Neuronal stem cell (in vitro differentiated cells): ENCODE data around the gene FLCN.
A peak's percentile ranks its signal among the peaks of the same experiment; 100 is the strongest.

Experiments used
- DNase-seq: peaks from one replicate; pipeline ENCODE4 v3.0.0-alpha.2; 2013; ENCODE audit warnings: low spot score
- H2AFZ ChIP-seq: one replicate; pipeline ENCODE4 v1.6.1; 2013; ENCODE audit warnings: mild to moderate bottlenecking, low read length, inconsistent platforms
- H2AK5ac ChIP-seq: 2 replicates; pipeline ENCODE4 v1.6.1; 2013; ENCODE audit warnings: low read depth, mild to moderate bottlenecking, inconsistent platforms, low read length, moderate library complexity, mixed read lengths
- H2BK120ac ChIP-seq: 2 replicates; pipeline ENCODE4 v1.6.1; 2013; ENCODE audit warnings: low read depth, mild to moderate bottlenecking, inconsistent platforms, low read length, moderate library complexity, mixed read lengths
- H2BK12ac ChIP-seq: one replicate; pipeline ENCODE4 v1.6.1; 2013; ENCODE audit warnings: low read length, inconsistent platforms
- H2BK15ac ChIP-seq: 2 replicates; pipeline ENCODE4 v1.6.1; 2013; ENCODE audit warnings: mild to moderate bottlenecking, low read length, inconsistent platforms, mixed read lengths
- H2BK5ac ChIP-seq: one replicate; pipeline ENCODE4 v1.6.1; 2013; ENCODE audit warnings: inconsistent platforms, mild to moderate bottlenecking, low read length, moderate library complexity
- H3K14ac ChIP-seq: one replicate; pipeline ENCODE4 v1.6.1; 2013; ENCODE audit warnings: low read length, inconsistent platforms
- H3K18ac ChIP-seq: 2 replicates; pipeline ENCODE4 v1.6.1; 2013; ENCODE audit warnings: low read length, inconsistent platforms
- H3K23ac ChIP-seq: 2 replicates; pipeline ENCODE4 v1.6.1; 2013; ENCODE audit warnings: low read depth, mild to moderate bottlenecking, mixed read lengths, low read length, inconsistent platforms; ENCODE audit not compliant: poor library complexity
- H3K27ac ChIP-seq: replicated peaks from 3 replicates; pipeline ENCODE4 v1.5.1; 2013; ENCODE audit warnings: low read length, inconsistent platforms
- H3K27me3 ChIP-seq, 3 experiments: 2 replicates each; pipeline ENCODE4 v1.6.1; 2013; ENCODE audit warnings: low read length in 3 of 3, mild to moderate bottlenecking in 2 of 3, inconsistent platforms in 1 of 3, low read depth in 1 of 3, mixed read lengths in 1 of 3, moderate library complexity in 1 of 3; ENCODE audit not compliant: control insufficient read depth in 3 of 3, insufficient read depth in 3 of 3
- H3K36me3 ChIP-seq, 2 donors: replicated peaks in 1 of 2; 2 replicates each; pipeline ENCODE4 v1.6.1; 2013; ENCODE audit warnings: low read length in 2 of 2; ENCODE audit not compliant: control insufficient read depth in 2 of 2, insufficient read depth in 2 of 2
- H3K4ac ChIP-seq: 2 replicates; pipeline ENCODE4 v1.6.1; 2013; ENCODE audit warnings: inconsistent platforms, mild to moderate bottlenecking, low read length, moderate library complexity
- H3K4me1 ChIP-seq, 2 donors: 1 replicate in 1 of 2; 2 replicates in 1 of 2; pipeline ENCODE4 v1.6.1; 2013; ENCODE audit warnings: low read length in 2 of 2, low read depth in 1 of 2; ENCODE audit not compliant: control insufficient read depth in 2 of 2, insufficient read depth in 1 of 2
- H3K4me2 ChIP-seq: one replicate; pipeline ENCODE4 v1.6.1; 2013; ENCODE audit warnings: mild to moderate bottlenecking, low read length, inconsistent platforms; ENCODE audit not compliant: insufficient read depth, poor library complexity, severe bottlenecking
- H3K4me3 ChIP-seq, 2 donors: 2 replicates each; pipeline ENCODE4 v1.5.1; 2013; ENCODE audit warnings: low read length in 2 of 2, mild to moderate bottlenecking in 2 of 2, inconsistent platforms in 1 of 2, moderate library complexity in 1 of 2
- H3K79me1 ChIP-seq: one replicate; pipeline ENCODE4 v1.6.1; 2013; ENCODE audit warnings: low read depth, mild to moderate bottlenecking, inconsistent platforms, low read length, moderate library complexity
- H3K9ac ChIP-seq: one replicate; pipeline ENCODE4 v1.6.1; 2013; ENCODE audit warnings: mild to moderate bottlenecking, low read depth, low read length, inconsistent platforms; ENCODE audit not compliant: poor library complexity
- H3K9me3 ChIP-seq, 2 donors: replicated peaks in 1 of 2; 2 replicates each; pipeline versions ENCODE3 to v1.6.1; 2013; ENCODE audit warnings: low read length in 2 of 2, mild to moderate bottlenecking in 2 of 2, inconsistent platforms in 1 of 2, low read depth in 1 of 2, mixed read lengths in 1 of 2, moderate library complexity in 1 of 2; ENCODE audit not compliant: control insufficient read depth in 2 of 2, insufficient read depth in 1 of 2
- H4K8ac ChIP-seq: one replicate; pipeline ENCODE4 v1.6.1; 2013; ENCODE audit warnings: low read depth, mild to moderate bottlenecking, inconsistent platforms, low read length, moderate library complexity
- H4K91ac ChIP-seq: one replicate; pipeline ENCODE4 v1.6.1; 2013; ENCODE audit warnings: low read length, low read depth, mild to moderate bottlenecking, inconsistent platforms; ENCODE audit not compliant: poor library complexity
- WGBS, 2 donors: extraction: QIAGEN DNeasy Blood & Tissue Kit; methylation state at CpG; one replicate each; pipeline ENCODE4 v1.1.7; 2013; ENCODE audit warnings: missing lambda C conversion rate in 2 of 2, mixed read lengths in 1 of 2; ENCODE audit not compliant: insufficient read length in 2 of 2, insufficient replicate concordance in 1 of 2; ENCODE audit errors: extremely low coverage in 2 of 2; 5-methylcytosine and 5-hydroxymethylcytosine counted together

FLCN gene

GRCh38 chr17:17223736-17224135 lies 13.2 kb downstream of the FLCN start:
- no peak overlapping the region for H3K9ac ChIP-seq
- no peak overlapping the region for H3K18ac ChIP-seq
- no peak overlapping the region for H3K14ac ChIP-seq
- H3K4me3 ChIP-seq, result no peak overlapping the region
- H3K4me2 ChIP-seq, result no peak overlapping the region
- no peak for DNase-seq
- no peak overlapping the region for H2BK12ac ChIP-seq
- H3K79me1 ChIP-seq, result peaks cover 2% of the 10 kb centered on the region
- no peak overlapping the region for H3K4ac ChIP-seq
- no peaks in the 10 kb centered on the region for H3K9me3 ChIP-seq
- H4K8ac ChIP-seq, result no peak overlapping the region
- no peak overlapping the region for H4K91ac ChIP-seq
- H2BK15ac ChIP-seq, result no peak overlapping the region
- peaks cover 60 to 97% of the 10 kb centered on the region in 2 donors for H3K36me3 ChIP-seq
- no peak overlapping the region for H2AFZ ChIP-seq
- H2BK120ac ChIP-seq, result no peak overlapping the region
- H2AK5ac ChIP-seq, result no peak overlapping the region
- no peak overlapping the region for H2BK5ac ChIP-seq
- no peaks in the 10 kb centered on the region for H3K4me1 ChIP-seq
- WGBS, 2 donors, result no CpG with 5 or more reads among the region's 16 CpGs
- H3K27ac ChIP-seq, result no peak overlapping the region
- H3K23ac ChIP-seq, result peak overlapping the region; percentile 45
- no peaks in the 10 kb centered on the region for H3K27me3 ChIP-seq

GRCh38 chr17:17221329-17221728 lies 15.6 kb downstream of the FLCN start:
- Histone ChIP-seq H3K4me1 (no peaks in the 10 kb centered on the region), H3K4me3 (no peak overlapping the region), H4K8ac (no peak overlapping the region), H4K91ac (no peak overlapping the region), H2AK5ac (no peak overlapping the region), H2BK120ac (no peak overlapping the region), H2BK12ac (no peak overlapping the region), H2AFZ (no peak overlapping the region), H3K27ac (no peak overlapping the region), H3K9me3 (no peaks in the 10 kb centered on the region), H3K4me2 (no peak overlapping the region), H3K23ac (no peak overlapping the region), H3K79me1 (peaks cover 2% of the 10 kb centered on the region), H3K36me3 (peaks cover 61 to 97% of the 10 kb centered on the region in 2 donors), H3K14ac (no peak overlapping the region), H3K9ac (no peak overlapping the region), H2BK5ac (no peak overlapping the region), H3K27me3 (no peaks in the 10 kb centered on the region), H3K4ac (no peak overlapping the region), H3K18ac (no peak overlapping the region), H2BK15ac (no peak overlapping the region)
- DNase-seq, result no peak
- WGBS, 2 donors, result no CpG with 5 or more reads among the region's 22 CpGs

GRCh38 chr17:17220529-17220928 lies 16.4 kb downstream of the FLCN start:
- WGBS, 2 donors, result no CpG with 5 or more reads among the region's 8 CpGs
- no peak overlapping the region for H3K9ac ChIP-seq
- peaks cover 2% of the 10 kb centered on the region for H3K79me1 ChIP-seq
- no peak overlapping the region for H2BK15ac ChIP-seq
- no peak overlapping the region for H3K4me3 ChIP-seq
- H4K8ac ChIP-seq, result peak overlapping the region; percentile 27
- H2BK120ac ChIP-seq, result no peak overlapping the region
- no peak overlapping the region for H3K14ac ChIP-seq
- no peak overlapping the region for H3K27ac ChIP-seq
- no peaks in the 10 kb centered on the region for H3K4me1 ChIP-seq
- H2BK12ac ChIP-seq, result no peak overlapping the region
- no peak overlapping the region for H3K23ac ChIP-seq
- no peak for DNase-seq
- no peak overlapping the region for H4K91ac ChIP-seq
- no peak overlapping the region for H2AK5ac ChIP-seq
- no peaks in the 10 kb centered on the region for H3K9me3 ChIP-seq
- H3K4ac ChIP-seq, result no peak overlapping the region
- H2AFZ ChIP-seq, result no peak overlapping the region
- no peak overlapping the region for H2BK5ac ChIP-seq
- no peak overlapping the region for H3K4me2 ChIP-seq
- H3K27me3 ChIP-seq, result no peaks in the 10 kb centered on the region
- H3K18ac ChIP-seq, result no peak overlapping the region
- H3K36me3 ChIP-seq, result peaks cover 63 to 97% of the 10 kb centered on the region in 2 donors

GRCh38 chr17:17217995-17218394 lies 19.0 kb downstream of the FLCN start:
- no peak overlapping the region for H3K4me2 ChIP-seq
- H3K36me3 ChIP-seq, result peaks cover 66 to 94% of the 10 kb centered on the region in 2 donors
- no peak overlapping the region for H3K4me3 ChIP-seq

More at GRCh38 chr17:17217995-17218394, 19.0 kb downstream of the FLCN start:
- Histone ChIP-seq H4K91ac (no peak overlapping the region), H3K18ac (no peak overlapping the region), H2BK15ac (no peak overlapping the region), H2BK12ac (no peak overlapping the region), H3K79me1 (peaks cover 2% of the 10 kb centered on the region), H2AFZ (no peak overlapping the region), H3K9me3 (no peaks in the 10 kb centered on the region), H2AK5ac (no peak overlapping the region), H3K27ac (no peak overlapping the region), H3K9ac (no peak overlapping the region), H3K4ac (no peak overlapping the region), H4K8ac (no peak overlapping the region), H3K27me3 (no peaks in the 10 kb centered on the region), H3K23ac (no peak overlapping the region), H2BK5ac (no peak overlapping the region), H3K14ac (no peak overlapping the region), H3K4me1 (no peaks in the 10 kb centered on the region), H2BK120ac (no peak overlapping the region)
- DNase-seq, result no peak
- WGBS, 2 donors, result no CpG with 5 or more reads among the region's 3 CpGs
